HepG2 (cell line): Measurements from ENCODE around the gene KCNMA1. TPM values are rescaled to one million over a fixed set of nuclear protein-coding genes. Genes with fewer than 3 reads are reported as not detected.

Experiments used
- ATAC-seq: fragments of 200-7000 bp; cut with Tn5 transposase; 3 replicates; pipeline ENCODE4 v1.9.1; 2020; ENCODE audit warnings: mild to moderate bottlenecking, moderate library complexity
- BruUV-seq: library from RNA; stranded (reverse); fragments of 400-500 nt; replicated peaks from 2 replicates; lab custom pipeline; 2021; lab: Mats Ljungman, UMichigan
- CTCF ChIA-PET: fragments of 300-600 bp; formaldehyde crosslinking; extraction: SDS; loops from one replicate; lab custom pipeline; 2021; ENCODE audit warnings: low total read pairs, inconsistent platforms, low intra/inter-chr PET ratio; lab: Yijun Ruan, JAX
- POLR2A ChIA-PET: fragments of 350-600 bp; sonication (Branson Sonifier 250); formaldehyde crosslinking; loops from one replicate; lab custom pipeline; 2020; ENCODE audit warnings: antibody characterized with exemption, inconsistent platforms; lab: Yijun Ruan, JAX
- DNase-seq: peaks from one replicate; pipeline ENCODE4 v3.0.0-alpha.2; 2015; ENCODE audit warnings: low spot score
- FAIRE-seq: peaks from 3 replicates; lab custom pipeline; 2011; peaks lifted over from hg19 to GRCh38; lab: Jason Lieb, UNC
- H2AFZ ChIP-seq: one replicate; pipeline ENCODE4 v1.6.1; 2011; ENCODE audit warnings: low read length, inconsistent platforms
- H3K27ac ChIP-seq: fragments of 300-600 bp; 3 replicates; pipeline ENCODE4 v1.8.0; 2011; ENCODE audit warnings: mixed run types, mild to moderate bottlenecking, mixed read lengths, low read length, inconsistent platforms; ENCODE audit not compliant: insufficient read depth; ENCODE audit errors: extremely low read length
- H3K27me3 ChIP-seq, 2 experiments: fragments of 200-600 bp in 1 of 2; 2 replicates in 1 of 2; 3 replicates in 1 of 2; pipeline versions ENCODE4 v1.6.0 to v1.8.0; 2011; ENCODE audit warnings: low read length in 2 of 2, mild to moderate bottlenecking in 2 of 2, moderate library complexity in 2 of 2, inconsistent platforms in 1 of 2; ENCODE audit not compliant: insufficient read depth in 2 of 2, control insufficient read depth in 1 of 2
- H3K36me3 ChIP-seq, 2 experiments: fragments of 200-600 bp in 1 of 2; replicated peaks in 1 of 2; 2 replicates in 1 of 2; 3 replicates in 1 of 2; pipeline versions ENCODE4 v1.5.1 to v1.8.0; 2011; ENCODE audit warnings: low read length in 2 of 2, inconsistent platforms in 1 of 2; ENCODE audit not compliant: insufficient read depth in 2 of 2, control insufficient read depth in 1 of 2
- H3K4me1 ChIP-seq: 2 replicates; pipeline ENCODE4 v1.5.1; 2012; ENCODE audit warnings: low read length, inconsistent platforms; ENCODE audit not compliant: insufficient read depth
- H3K4me2 ChIP-seq: 2 replicates; pipeline ENCODE4 v1.6.0; 2011; ENCODE audit warnings: low read depth, low read length, inconsistent platforms
- H3K4me3 ChIP-seq, 3 experiments: fragments of 200-600 bp in 1 of 3; sonication (generic), shearing (Covaris generic) in 1 of 3; replicated peaks in 1 of 3; 2 replicates each; pipeline ENCODE4 v1.5.1; 2011 to 2016; ENCODE audit warnings: low read length in 3 of 3, inconsistent platforms in 2 of 3, low read depth in 2 of 3, mild to moderate bottlenecking in 2 of 3, control low read depth in 1 of 3, mixed read lengths in 1 of 3; ENCODE audit not compliant: insufficient read depth in 1 of 3
- H3K79me2 ChIP-seq: one replicate; pipeline ENCODE4 v1.6.1; 2011; ENCODE audit warnings: low read length, inconsistent platforms; ENCODE audit not compliant: insufficient read depth
- H3K9ac ChIP-seq: 2 replicates; pipeline ENCODE4 v1.6.0; 2011; ENCODE audit warnings: mild to moderate bottlenecking, low read depth, low read length, inconsistent platforms; ENCODE audit not compliant: insufficient read depth
- H3K9me3 ChIP-seq: 2 replicates; pipeline ENCODE4 v1.5.1; 2012; ENCODE audit warnings: mild to moderate bottlenecking, low read length
- H4K20me1 ChIP-seq: 2 replicates; pipeline ENCODE4 v1.6.0; 2011; ENCODE audit warnings: inconsistent platforms, mild to moderate bottlenecking, low read length, moderate library complexity; ENCODE audit not compliant: insufficient read depth
- ARID5B ChIP-seq: IDR thresholded peaks from 2 replicates; pipeline ENCODE4 v1.4.0; 2020; ENCODE audit warnings: mild to moderate bottlenecking, missing genetic modification reagents
- CSRNP1 ChIP-seq: sonication (generic); formaldehyde crosslinking; IDR thresholded peaks from 2 replicates; pipeline ENCODE4 v1.8.1; 2023; ENCODE audit warnings: mild to moderate bottlenecking, missing genetic modification reagents
- HMGXB4 ChIP-seq, 2 experiments: sonication (generic) in 1 of 2; formaldehyde crosslinking in 1 of 2; IDR thresholded peaks; 2 replicates each; pipeline versions ENCODE4 v1.4.0 to v1.6.1; 2018 to 2020; ENCODE audit warnings: missing genetic modification reagents in 2 of 2, borderline replicate concordance in 1 of 2, low read depth in 1 of 2, mild to moderate bottlenecking in 1 of 2, missing biosample characterization in 1 of 2
- JUN ChIP-seq: sonication (generic); formaldehyde crosslinking; IDR thresholded peaks from 2 replicates; pipeline ENCODE4 v1.4.0; 2020; ENCODE audit warnings: mild to moderate bottlenecking, missing genetic modification reagents
- NR1H2 ChIP-seq: sonication (generic); formaldehyde crosslinking; IDR thresholded peaks from 2 replicates; pipeline ENCODE4 v1.8.1; 2022; ENCODE audit warnings: low read depth, missing genetic modification reagents, borderline replicate concordance
- NR2F1 ChIP-seq, 2 experiments: fragments of 450-650 bp in 1 of 2; formaldehyde crosslinking in 1 of 2; IDR thresholded peaks; 2 replicates each; pipeline versions ENCODE4 v1.5.0 to v1.6.1; 2016 to 2020; ENCODE audit warnings: mild to moderate bottlenecking in 1 of 2, missing compliant biosample characterization in 1 of 2, missing genetic modification reagents in 1 of 2, moderate library complexity in 1 of 2
- PLRG1 ChIP-seq: fragments of 450-650 bp; conservative IDR thresholded peaks from 2 replicates; pipeline ENCODE4 v1.6.1; 2016
- SMAD1 ChIP-seq: sonication (generic); formaldehyde crosslinking; IDR thresholded peaks from 2 replicates; pipeline ENCODE4 v1.4.0; 2020; ENCODE audit warnings: missing genetic modification reagents, low read depth, mild to moderate bottlenecking, borderline replicate concordance
- ZNF3 ChIP-seq: IDR thresholded peaks from 2 replicates; pipeline ENCODE4 v1.7.0; 2017; ENCODE audit warnings: inconsistent platforms
- ZNF720 ChIP-seq: sonication (generic); formaldehyde crosslinking; IDR thresholded peaks from 2 replicates; pipeline ENCODE4 v1.4.0; 2020; ENCODE audit warnings: missing genetic modification reagents
- WGBS: methylation state at CpG from one replicate; pipeline ENCODE4 v1.1.6; 2017; ENCODE audit warnings: low lambda C conversion rate; 5-methylcytosine and 5-hydroxymethylcytosine counted together
- in situ Hi-C: cut with HindIII; loops from 2 replicates; pipeline ENCODE4 v1.10.0; 2017; ENCODE audit warnings: low pct_unique_long_range_greater_than_20kb; ENCODE audit not compliant: extremely low pct_ligation_motif_present
- intact Hi-C: fragments of 100-400 bp; cut with micrococcal nuclease; formaldehyde crosslinking; loops from one replicate; pipeline ENCODE4 v1.10.0; 2022; ENCODE audit not compliant: unreplicated experiment
- polyA plus RNA-seq, 8 experiments: library from polyadenylated mRNA; depleted of rRNA in 3 of 8; stranded (reverse) in 7 of 8; unstranded in 1 of 8; fragments of >200 nt; fragmentation: Illumina TruSeq in 4 of 8; extraction: Trizol in 4 of 8; gene quantifications; 2 replicates each; pipeline versions ENCODE4 v1.2.1 to v1.2.3, GENCODE V29; 2011 to 2016; ENCODE audit warnings: low read depth in 4 of 8, missing spikeins in 1 of 8, mixed read lengths in 1 of 8; ENCODE audit not compliant: insufficient read depth in 1 of 8
- total RNA-seq, 5 experiments: library from RNA; depleted of rRNA; stranded (reverse); fragments of >200 nt; fragmentation: Illumina TruSeq; extraction: Trizol; gene quantifications; 2 replicates each; pipeline ENCODE4 v1.2.3, GENCODE V29; 2016; ENCODE audit warnings: low read depth in 1 of 5
- TF ChIP-seq, protein P1 (sequence below): sonication (generic); formaldehyde crosslinking; IDR thresholded peaks from 2 replicates; pipeline ENCODE4 v1.4.0; 2020; ENCODE audit warnings: mild to moderate bottlenecking, missing genetic modification reagents

The KCNMA1 gene
- total and polyA plus RNA-seq, 2 of the 13 experiments (the other 11 are each of a cell fraction or from before 2014, with no cell fraction given) = 0.02 TPM; not detected in 1

GRCh38 chr10:77269163-77269562 lies 368.4 kb downstream of the KCNMA1 start (continued):
- TF ChIP-seq ARID5B (CRISPR knock-in tag) (no peak), SMAD1 (CRISPR knock-in tag) (no peak)

GRCh38 chr10:77268721-77269120 lies 368.9 kb downstream of the KCNMA1 start:
- CTCF ChIA-PET = no interaction called here
- TF ChIP-seq JUN (no peak), ZNF3 (CRISPR knock-in tag) (no peak), CSRNP1 (no peak), HMGXB4 (CRISPR knock-in tag; IDR thresholded peaks at IDR 0.05; ENCODE audit: borderline replicate concordance in 1 of 2, low read depth in 1 of 2) (no peak), PLRG1 (no peak), NR2F1 (CRISPR knock-in tag; IDR thresholded peaks at IDR 0.05) (no peak), ZNF720 (no peak), NR1H2 (no peak)
- TF ChIP-seq, protein P1, sequence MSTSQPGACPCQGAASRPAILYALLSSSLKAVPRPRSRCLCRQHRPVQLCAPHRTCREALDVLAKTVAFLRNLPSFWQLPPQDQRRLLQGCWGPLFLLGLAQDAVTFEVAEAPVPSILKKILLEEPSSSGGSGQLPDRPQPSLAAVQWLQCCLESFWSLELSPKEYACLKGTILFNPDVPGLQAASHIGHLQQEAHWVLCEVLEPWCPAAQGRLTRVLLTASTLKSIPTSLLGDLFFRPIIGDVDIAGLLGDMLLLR (CRISPR knock-in tag) = no peak
- TF ChIP-seq, all 625 proteins: peak for 0

More at GRCh38 chr10:77268721-77269120, 368.9 kb downstream of the KCNMA1 start:
- no peak overlapping the region for H3K9ac ChIP-seq
- H2AFZ ChIP-seq = no peak overlapping the region
- no peak overlapping the region for H3K27ac ChIP-seq
- no peaks in the 10 kb centered on the region for H3K4me1 ChIP-seq
- 50% methylated on average over 3 of the region's 4 CpGs for WGBS
- POLR2A ChIA-PET = no interaction called here
- H3K36me3 ChIP-seq = no peaks in the 10 kb centered on the region
- FAIRE-seq = no peak
- no peak overlapping the region for H3K4me2 ChIP-seq
- no peak for DNase-seq
- ATAC-seq = no peak
- H3K27me3 ChIP-seq = no peaks in the 10 kb centered on the region
- H3K9me3 ChIP-seq = no peaks in the 10 kb centered on the region
- in situ Hi-C loops (no loop called here), intact Hi-C loops (no loop called here)
- no peaks in the 10 kb centered on the region for H4K20me1 ChIP-seq
- no peaks in the 10 kb centered on the region for H3K79me2 ChIP-seq
- no TSS peak for BruUV-seq
- no peak overlapping the region for H3K4me3 ChIP-seq
